ENCODE results near the gene SLC38A4.

The SLC38A4 gene

GRCh38 chr12:46808955-46809697 lies 16.7 kb downstream of the SLC38A4 start:
- DNase-seq: no peak

GRCh38 chr12:46808317-46808716 lies 17.5 kb downstream of the SLC38A4 start:
- no peak for DNase-seq

- DNase-seq: no peak
These were observed 21.7 kb downstream of the SLC38A4 start for GRCh38 chr12:46804054-46804453.

- DNase-seq: no peak
These were observed 22.3 kb downstream of the SLC38A4 start for GRCh38 chr12:46803517-46803916.

GRCh38 chr12:46801293-46801692 lies 24.5 kb downstream of the SLC38A4 start:
- no peak for DNase-seq

- DNase-seq: no peak
These were observed 25.6 kb downstream of the SLC38A4 start for GRCh38 chr12:46800160-46800559.

- DNase-seq: no peak
These were observed 27.1 kb downstream of the SLC38A4 start for GRCh38 chr12:46798648-46799047.

- no peak for DNase-seq
These were observed 27.7 kb downstream of the SLC38A4 start for GRCh38 chr12:46798056-46798455.

- no peak for DNase-seq
These were observed 29.8 kb downstream of the SLC38A4 start for GRCh38 chr12:46795988-46796387.

- DNase-seq: no peak
These were observed 31.1 kb downstream of the SLC38A4 start for GRCh38 chr12:46794593-46795190.

GRCh38 chr12:46792925-46793324 lies 32.9 kb downstream of the SLC38A4 start:
- DNase-seq: no peak

- no peak for DNase-seq
These were observed 35.7 kb downstream of the SLC38A4 start for GRCh38 chr12:46790066-46790465.

GRCh38 chr12:46788072-46788887 lies 37.5 kb downstream of the SLC38A4 start:
- no peak for DNase-seq

- no peak for DNase-seq
These were observed 38.2 kb downstream of the SLC38A4 start for GRCh38 chr12:46787496-46788055.

GRCh38 chr12:46786774-46787173 lies 39.0 kb downstream of the SLC38A4 start:
- DNase-seq: no peak

- DNase-seq: no peak
These were observed 40.4 kb downstream of the SLC38A4 start for GRCh38 chr12:46785382-46785781.

GRCh38 chr12:46783871-46784270 lies 41.9 kb downstream of the SLC38A4 start:
- no peak for DNase-seq

GRCh38 chr12:46779879-46780278 lies 45.9 kb downstream of the SLC38A4 start:
- DNase-seq: no peak

- no peak for DNase-seq
These were observed 46.7 kb downstream of the SLC38A4 start for GRCh38 chr12:46779063-46779462.

- no peak for DNase-seq
These were observed 47.4 kb downstream of the SLC38A4 start for GRCh38 chr12:46778415-46778814.

GRCh38 chr12:46777587-46777986 lies 48.2 kb downstream of the SLC38A4 start:
- no peak for DNase-seq

- no peak for DNase-seq
These were observed 50.0 kb downstream of the SLC38A4 start for GRCh38 chr12:46775796-46776195.

GRCh38 chr12:46774322-46774633 lies 51.5 kb downstream of the SLC38A4 start:
- no peak for DNase-seq

All from Kasumi-1 (cell line).